HG02759 (cell line): Measurements from ENCODE around the gene STAC3.

Source experiments
- ATAC-seq: cut with Tn5 transposase; IDR thresholded peaks from one replicate; pipeline ENCODE4 v1.9.1; 2021; ENCODE audit warnings: mild to moderate bottlenecking, moderate library complexity; ENCODE audit not compliant: unreplicated experiment

Gene STAC3

DNA sequence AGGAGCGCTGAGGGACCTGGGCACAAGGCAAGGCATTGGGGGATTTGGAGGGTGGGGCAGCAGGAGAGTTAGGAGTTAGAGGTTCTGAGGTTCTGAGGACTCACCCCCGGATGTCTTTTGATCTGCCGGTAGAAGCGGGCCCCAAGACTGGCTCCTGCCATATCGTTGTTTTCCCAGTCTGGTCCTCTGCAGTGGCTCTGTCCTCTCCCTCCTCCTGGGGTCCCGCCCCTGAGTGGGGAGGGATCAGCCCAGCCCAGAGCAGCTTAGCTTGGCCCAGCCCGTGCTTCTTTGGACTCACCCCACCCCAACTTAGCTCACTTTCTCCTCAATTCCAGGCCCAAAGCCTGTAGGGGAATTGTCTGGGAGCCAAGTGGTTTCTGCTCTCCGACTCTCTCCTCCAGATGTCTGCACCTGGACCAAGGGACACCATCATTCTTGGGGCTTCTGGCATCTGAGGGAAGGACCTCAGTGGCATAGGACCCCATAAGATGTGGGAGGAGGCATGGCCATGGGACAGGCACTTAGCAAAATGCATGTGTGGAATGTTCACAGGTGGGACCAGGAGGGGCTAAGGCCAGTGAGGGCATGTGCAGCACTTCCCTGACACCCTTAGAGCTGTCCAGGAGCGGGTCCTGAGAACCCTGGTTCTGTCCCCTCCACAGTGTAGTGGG, 13.9 kb downstream of the STAC3 start:
- ATAC-seq = no peak

DNA sequence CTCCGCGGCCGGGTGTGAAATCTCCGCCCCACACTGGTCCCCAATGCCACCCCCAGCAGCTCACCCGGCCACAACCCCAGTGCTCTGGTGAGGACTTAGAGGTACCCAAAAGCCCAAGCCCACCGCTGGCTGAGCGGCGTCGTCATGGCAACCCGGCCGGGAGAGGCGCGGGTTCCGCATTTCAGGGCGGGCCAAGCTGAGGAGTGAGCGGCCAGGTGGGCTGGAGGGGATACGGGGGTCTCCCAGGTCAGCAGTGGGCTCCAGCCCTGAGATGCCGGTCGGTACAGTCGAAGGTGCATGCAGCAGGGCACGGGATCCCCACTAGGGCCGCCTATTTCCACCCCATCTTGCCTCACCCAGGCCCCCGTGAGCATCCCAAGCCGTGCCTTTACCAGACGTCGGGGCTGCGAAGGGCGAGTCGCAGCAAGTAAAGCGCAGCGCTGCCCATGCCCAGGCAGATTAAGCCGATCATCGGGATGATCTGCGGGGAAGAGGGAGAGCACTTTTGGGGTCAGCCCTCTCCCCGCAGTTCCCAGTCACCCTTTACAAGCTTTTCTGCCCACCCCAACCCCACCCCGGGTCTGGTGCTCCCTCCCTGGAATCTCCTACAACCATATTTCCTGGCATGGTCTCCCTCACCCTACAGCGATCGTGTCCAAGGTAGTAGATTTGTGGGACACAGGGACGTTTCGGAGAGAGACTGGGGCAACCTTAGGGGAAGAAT, 14.6 kb downstream of the STAC3 start:
- ATAC-seq = no peak

DNA sequence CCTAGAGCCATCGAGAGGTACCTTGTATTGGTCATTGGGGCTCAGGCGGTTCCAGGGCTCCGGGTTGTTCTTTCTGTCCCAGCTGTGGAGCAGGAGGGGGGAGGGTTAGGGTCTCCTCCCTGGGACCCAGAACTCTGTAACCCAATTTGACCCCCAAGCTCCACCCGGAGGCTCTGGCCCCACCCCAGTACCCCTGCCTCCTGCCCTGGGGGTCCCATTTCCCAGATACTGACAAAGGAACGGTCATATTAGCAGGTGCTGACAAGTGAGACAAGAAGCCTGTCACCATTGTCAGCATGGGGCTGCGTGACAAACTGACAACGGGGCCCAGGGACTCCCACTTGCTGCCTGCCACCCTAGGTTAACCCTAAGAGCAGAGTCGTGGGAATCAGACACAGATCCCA, 15.3 kb downstream of the STAC3 start:
- no peak for ATAC-seq

DNA sequence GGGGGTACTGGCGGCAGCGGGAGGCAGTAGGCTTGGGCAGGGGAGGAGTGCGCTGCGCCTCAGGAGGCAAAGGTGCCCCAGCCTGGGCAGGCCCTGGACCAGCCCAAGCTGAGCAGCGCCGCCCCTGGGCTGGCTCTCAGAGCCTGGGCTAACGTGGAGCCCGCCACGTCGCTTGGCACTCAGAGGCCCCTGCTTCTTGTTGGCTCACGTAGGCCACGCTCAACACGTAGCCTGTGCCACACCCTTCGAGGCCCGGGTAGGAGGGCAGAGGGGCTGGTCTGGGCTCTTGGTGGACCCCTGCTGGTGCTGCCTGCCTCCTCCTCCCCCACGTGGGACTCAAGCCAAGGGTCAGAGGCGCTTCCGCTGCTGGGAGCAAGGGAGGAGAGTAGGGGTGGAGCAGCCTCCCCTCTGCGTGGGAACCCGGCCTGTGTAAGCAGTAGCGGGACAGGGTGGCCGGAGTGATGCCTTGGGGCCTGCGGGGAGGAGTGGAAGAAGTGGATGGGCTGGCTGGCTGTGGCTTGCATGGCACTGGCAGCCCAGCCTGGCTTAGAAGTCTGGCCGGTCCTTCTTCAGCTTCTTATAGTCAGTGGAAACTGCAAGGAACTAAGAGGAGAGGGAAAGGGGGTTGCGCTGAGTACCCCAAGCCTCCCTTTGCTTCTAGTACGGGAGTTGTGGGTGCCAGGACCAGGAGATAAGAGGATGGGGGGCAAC, 15.8 kb downstream of the STAC3 start:
- no peak for ATAC-seq

DNA sequence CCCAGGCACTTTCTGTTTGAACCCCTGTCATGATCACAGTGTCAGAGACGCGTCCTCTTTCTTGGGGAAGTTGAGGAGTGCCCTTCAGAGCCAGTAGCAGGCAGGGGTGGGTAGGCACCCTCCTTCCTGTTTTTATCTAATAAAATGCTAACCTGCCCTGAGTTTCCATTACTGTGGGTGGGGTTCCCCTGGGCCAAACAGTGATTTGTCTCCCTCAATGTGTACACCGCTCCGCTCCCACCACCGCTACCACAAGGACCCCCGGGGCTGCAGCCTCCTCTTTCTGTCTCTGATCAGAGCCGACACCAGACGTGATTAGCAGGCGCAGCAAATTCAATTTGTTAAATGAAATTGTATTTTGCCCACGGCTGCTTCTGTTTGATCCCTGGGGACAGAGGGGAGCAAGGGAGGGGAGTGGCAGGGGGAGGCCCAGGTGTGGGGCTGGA, 16.4 kb downstream of the STAC3 start:
- ATAC-seq = no peak

DNA sequence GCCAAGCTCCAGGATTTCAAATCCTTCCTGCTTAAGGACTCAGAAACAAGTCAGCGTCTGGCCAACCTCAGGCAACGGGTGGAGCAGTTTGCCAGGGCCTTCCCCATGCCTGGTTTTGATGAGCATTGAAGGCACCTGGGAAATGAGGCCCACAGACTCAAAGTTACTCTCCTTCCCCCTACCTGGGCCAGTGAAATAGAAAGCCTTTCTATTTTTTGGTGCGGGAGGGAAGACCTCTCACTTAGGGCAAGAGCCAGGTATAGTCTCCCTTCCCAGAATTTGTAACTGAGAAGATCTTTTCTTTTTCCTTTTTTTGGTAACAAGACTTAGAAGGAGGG, 16.8 kb downstream of the STAC3 start:
- ATAC-seq = no peak

DNA sequence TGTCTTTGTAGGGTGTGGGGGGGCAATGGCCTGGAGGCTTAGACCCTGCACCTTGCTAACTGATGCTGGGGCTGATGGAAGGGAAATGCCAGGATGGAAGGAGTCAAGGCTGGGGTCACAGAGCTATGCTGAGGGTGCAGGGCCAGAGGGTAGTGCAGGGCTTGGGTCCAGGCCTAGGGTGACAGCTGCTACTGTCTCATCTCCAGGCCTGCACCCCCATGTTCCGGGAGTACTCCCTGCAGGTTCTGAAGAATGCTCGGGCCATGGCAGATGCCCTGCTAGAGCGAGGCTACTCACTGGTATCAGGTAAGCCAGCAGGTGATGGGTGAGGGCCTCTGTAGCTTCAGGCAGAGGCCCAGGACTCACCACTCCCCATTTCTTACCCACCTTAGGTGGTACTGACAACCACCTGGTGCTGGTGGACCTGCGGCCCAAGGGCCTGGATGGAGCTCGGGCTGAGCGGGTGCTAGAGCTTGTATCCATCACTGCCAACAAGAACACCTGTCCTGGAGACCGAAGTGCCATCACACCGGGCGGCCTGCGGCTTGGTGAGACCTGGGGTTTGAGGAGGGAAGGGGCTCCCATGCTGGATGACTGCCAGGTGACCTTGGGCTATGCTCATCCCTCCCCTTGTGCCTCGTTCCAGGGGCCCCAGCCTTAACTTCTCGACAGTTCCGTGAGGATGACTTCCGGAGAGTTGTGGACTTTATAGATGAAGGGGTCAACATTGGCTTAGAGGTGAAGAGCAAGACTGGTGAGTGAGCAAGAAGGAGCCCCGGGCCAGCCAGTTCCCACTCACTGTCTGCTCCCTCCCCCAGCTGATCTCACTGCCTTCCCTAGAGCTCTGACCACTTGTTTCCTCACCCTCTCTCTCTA, 17.4 kb downstream of the STAC3 start:
- no peak for ATAC-seq

DNA sequence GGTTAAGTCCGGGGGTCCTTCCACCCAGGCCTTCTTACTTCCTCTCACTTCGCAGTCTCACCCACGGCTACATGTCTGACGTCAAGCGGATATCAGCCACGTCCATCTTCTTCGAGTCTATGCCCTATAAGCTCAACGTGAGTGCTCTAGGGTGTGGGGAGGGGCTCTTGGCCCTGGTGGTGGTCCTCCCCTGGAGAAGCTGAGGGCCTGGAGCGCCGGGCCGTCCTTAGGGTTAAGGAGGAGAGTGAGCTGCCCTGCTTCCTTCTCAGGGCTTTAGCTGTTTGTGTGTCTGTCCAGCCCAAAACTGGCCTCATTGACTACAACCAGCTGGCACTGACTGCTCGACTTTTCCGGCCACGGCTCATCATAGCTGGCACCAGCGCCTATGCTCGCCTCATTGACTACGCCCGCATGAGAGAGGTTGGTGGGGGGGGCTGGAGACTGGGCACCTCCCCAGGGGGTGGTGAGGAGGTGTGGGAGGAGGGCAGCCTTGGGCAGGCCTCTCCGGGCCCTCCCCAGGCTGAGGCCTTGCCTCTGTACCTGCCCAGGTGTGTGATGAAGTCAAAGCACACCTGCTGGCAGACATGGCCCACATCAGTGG, 18.7 kb downstream of the STAC3 start:
- no peak for ATAC-seq

DNA sequence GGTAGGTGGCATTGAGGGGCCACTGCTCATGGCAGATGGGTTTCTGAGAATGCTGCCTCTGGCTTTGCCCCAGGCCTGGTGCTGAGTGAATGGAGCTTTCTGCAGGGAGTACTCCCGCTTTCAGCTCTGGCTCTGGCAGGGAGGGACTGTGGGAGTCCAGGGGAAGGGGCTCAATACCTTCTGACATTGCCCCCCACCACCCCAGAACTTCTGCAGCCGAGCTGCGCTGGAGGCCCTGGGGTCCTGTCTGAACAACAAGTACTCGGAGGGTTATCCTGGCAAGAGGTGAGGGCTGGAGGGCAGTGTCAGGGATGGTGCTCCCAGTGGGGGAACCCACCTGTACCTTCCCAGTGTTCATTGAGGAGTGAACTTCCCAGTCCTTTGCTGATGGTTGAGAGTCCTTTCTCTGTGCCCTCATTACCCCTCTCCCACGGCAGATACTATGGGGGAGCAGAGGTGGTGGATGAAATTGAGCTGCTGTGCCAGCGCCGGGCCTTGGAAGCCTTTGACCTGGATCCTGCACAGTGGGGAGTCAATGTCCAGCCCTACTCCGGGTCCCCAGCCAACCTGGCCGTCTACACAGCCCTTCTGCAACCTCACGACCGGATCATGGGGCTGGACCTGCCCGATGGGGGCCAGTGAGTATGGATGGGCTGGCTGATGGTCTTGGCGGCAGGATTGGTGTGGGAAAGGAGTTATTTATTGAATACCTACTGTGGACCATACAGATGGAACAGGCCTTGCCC, 19.5 kb downstream of the STAC3 start:
- ATAC-seq = no peak

DNA sequence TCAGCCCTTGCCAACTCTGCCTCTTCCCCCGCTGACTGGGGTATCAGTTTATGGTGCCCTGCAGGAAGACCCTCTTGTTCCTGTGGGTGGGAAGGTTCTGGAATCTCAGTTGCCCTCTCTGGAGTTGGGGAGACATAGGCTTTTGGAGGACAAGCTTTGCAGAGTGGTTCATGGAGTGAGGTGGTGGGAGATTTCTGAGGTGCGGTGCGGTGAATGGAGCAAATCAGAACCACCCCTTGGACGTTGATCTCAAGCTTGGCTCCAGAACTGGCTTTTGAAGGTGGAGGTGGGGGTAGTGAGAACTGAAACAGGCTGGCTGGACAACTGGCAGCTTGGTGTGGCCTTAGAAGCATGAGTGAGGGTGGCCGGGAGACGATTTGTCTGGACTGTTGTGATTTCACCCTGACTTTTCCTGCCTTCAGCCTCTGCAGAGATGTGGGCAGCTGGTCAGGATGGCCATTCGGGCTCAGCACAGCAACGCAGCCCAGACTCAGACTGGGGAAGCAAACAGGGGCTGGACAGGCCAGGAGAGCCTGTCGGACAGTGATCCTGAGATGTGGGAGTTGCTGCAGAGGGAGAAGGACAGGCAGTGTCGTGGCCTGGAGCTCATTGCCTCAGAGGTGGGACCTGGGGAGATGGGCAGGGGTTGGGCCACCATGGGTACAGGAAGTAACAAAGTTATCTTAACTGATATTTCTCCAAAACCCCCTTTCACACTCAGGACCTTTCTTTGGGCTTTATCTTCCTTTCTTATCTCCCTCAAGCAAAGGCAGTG, 20.4 kb downstream of the STAC3 start:
- no peak for ATAC-seq

DNA sequence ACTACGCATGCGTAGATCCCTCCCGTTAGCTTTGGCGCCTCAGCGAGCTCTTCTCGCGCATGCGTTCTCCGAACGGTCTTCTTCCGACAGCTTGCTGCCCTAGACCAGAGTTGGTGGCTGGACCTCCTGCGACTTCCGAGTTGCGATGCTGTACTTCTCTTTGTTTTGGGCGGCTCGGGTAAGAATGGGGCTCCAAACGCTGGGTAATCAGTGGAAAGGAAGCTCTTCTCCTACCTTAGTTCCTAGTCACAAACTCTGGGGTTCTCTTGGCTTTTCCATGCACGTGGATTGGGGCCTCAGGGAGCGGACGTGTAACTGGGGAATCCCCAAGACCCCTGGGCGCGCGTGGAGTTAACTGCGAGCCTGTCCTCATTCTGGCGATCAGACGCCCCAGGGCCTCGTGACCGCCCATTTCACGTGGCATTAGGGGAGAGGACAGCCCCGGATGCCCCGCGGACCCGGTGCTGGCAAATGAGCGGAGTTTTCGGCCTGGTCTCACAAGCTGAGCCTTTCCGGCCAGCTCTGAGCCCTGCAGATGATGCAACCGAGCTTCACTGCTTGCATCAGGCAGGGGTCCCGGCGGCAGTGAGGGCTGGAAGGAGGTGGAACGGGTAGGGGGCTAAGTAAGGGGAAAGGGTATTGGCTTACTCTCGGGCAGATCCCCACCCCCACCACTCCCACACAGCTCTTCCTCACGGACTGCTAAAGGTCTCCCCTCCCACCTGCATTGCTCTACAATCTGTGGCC, 21.2 kb downstream of the STAC3 start, which contains the start of gene SHMT2:
TSS of gene SHMT2 (plus strand) at position 78 of the 747 bp plus-strand sequence. CDS start at position 146, 68 bp downstream.
- ATAC-seq = peak; percentile 64

DNA sequence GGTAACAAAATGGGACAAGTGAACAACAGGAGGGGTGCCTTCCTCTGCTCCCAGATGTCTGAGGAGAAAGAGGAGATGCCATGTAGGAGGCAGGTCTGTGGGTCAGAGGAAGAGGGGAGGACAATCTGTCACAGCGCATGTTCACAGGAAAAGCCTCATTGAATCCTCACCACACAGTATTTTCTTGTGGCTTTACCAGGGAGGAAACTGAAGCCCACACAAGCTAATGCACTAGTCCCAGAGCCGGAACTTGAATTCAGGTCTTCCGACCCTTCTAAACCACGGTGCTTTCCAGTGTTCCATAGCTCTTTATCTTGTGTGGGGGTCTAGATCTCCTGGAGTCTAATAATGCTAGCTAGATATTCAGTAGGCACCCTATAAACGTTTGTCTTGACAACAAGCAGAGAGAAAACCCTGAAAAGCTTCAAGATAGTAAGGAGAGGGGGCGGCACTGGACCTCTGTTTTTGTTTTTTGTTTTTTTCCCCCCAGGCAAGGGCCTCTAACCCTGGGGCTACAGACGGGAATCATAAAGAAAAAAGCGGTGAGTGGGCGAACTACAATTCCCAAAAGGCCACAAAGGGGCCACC, 21.8 kb downstream of the STAC3 start:
- peak; percentile 8 for ATAC-seq

DNA sequence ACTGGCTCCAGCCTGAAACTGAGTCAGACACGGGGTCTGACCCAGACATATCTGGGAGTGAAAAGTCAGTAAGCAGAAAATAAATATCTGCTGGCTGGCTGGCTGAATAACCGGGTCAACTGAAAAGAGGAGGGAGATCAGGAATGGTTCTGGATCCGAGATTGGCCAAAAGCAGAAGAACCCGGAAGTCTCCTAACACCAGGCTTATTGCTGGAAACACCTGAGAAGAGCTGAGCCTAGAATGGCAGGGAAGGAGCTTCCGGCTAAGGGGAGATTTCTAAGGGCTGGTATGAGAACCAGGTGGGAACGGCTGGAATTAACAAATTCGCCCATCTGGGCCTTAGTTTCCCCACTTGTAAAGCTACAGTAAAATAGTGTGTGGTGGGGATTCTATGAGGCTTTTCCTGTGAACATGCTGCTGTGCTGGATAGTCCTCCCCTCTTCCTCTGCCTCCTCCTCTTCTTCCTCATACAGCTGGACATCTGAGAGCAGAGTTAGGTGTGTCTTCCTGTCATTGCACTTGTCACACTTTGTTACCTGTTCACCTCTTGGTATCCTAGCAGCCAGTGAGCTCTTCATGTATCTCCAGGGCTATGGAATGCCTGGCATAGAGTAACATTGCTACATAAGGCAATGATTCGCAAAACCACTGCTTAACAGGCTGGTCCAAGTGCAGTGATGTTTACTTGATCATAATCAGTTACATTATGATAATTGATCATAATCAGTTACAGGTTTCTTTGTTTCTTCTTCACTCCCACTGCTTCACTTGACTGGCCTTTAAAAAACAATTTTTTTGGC, 23.5 kb downstream of the STAC3 start:
- no peak for ATAC-seq

DNA sequence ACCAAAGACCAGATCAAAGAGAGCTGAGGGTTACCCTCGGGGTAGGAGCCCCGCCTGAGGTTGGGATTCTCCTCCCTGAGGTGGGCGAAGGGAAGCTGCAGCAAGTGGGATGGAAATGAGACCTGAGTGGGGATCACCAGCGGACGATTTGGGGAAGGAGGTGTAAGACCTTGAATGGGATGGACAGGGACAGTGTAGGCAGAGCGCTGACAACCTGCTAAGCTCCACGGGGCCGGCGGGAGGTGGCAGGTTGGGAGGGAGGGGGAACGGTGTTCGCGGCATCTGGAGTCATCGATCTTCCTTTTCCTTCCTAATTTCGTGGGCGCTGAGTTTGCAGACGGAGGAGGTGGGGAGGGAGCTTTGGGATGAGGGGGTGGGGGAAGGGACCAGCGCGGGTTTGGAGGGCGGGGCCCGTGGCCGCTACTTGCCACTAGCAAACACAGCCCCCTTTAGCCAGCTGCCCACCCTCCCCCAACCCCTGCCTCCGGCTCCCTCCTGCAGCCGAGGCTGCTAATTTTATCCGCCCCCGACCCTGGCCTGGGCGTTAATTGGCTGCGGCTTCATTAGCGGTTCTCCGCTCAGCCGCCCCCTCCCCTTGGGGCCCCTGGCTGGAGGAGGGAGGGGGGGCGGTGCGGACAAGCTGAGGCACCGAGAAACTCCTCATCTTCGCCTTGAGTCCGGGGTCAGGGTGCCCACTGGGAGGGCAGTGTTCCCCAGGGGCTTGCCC, 24.2 kb downstream of the STAC3 start:
- ATAC-seq = no peak

DNA sequence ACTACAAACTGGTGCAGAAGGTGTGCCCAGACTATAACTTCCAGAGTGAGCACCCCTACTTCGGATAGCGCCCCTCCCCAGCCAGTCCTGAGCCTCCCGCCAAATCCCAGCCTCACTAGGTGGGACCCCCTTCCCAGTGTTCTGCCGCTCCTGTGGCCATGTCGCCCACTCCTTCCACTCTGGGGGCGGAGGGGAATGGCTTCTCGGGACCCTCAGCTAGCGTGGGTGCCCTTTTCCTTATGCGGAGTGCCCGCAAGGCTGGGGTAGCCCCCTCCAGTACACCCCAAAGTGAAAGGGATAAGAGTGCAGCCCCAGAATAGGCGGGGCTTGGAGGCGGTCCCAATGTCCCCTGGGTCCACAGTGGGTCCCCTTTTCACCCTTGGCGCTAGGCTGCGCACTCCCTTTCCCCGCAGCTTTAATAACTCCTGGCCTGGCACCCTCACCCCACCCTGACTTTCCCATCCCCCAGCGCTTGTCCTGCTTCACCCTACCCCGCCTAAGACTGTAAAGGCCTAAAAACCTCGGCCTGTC, 25.2 kb downstream of the STAC3 start:
- ATAC-seq = no peak

DNA sequence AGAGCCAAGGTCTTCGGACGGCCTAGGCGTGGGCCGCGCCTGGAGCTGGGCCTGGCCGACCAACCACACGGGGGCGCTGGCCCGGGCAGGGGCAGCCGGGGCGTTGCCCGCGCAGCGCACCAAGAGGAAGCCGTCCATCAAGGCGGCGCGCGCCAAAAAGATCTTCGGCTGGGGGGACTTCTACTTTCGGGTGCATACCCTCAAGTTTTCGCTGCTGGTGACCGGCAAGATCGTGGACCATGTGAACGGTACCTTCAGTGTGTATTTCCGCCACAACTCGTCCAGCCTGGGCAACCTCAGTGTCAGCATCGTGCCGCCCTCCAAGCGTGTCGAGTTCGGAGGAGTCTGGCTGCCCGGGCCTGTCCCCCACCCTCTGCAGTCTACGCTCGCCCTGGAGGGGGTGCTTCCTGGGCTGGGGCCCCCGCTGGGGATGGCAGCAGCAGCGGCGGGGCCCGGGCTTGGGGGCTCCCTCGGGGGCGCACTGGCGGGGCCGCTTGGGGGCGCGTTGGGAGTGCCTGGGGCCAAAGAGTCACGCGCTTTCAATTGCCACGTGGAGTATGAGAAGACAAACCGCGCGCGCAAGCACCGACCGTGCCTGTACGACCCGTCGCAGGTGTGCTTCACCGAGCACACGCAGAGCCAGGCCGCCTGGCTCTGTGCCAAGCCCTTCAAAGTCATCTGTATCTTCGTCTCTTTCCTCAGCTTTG, 25.9 kb downstream of the STAC3 start:
- ATAC-seq = no peak
